ENCODE results near the gene RLIM. TPM values are rescaled to one million over a fixed set of nuclear protein-coding genes. Genes with fewer than 3 reads are reported as not detected.
A peak's percentile ranks its signal among the peaks of the same experiment; 100 is the strongest.

Gene RLIM
- polyA plus RNA-seq, 4 donors: 2.7 to 18.9 (median 5.6) TPM

GRCh38 chrX:74546984-74547383, 67.4 kb downstream of the RLIM start:
- WGBS, 3 donors: 50 to 89% (median 85%) methylated on average over 1 of the region's 1 CpG
- H3K9me3 ChIP-seq (ENCODE audit: control insufficient read depth in 2 of 2, insufficient read depth in 1 of 2, low read depth in 1 of 2, low read length in 1 of 2): no peaks in the 10 kb centered on the region
- no peaks in the 10 kb centered on the region for H3K36me3 ChIP-seq (ENCODE audit: control insufficient read depth in 3 of 3, insufficient read depth in 2 of 3, low read depth in 1 of 3, low read length in 3 of 3)
- DNase-seq: no peak
- H3K27me3 ChIP-seq (ENCODE audit: control insufficient read depth in 3 of 3, insufficient read depth in 3 of 3, low read length in 3 of 3): no peaks in the 10 kb centered on the region
- no peak for FAIRE-seq
- no peak overlapping the region for H3K4me3 ChIP-seq (ENCODE audit: low read depth in 1 of 3, low read length in 3 of 3)
- H3K4me1 ChIP-seq (ENCODE audit: control insufficient read depth in 3 of 3, insufficient read depth in 2 of 3, low read depth in 1 of 3, low read length in 2 of 3): no peaks in the 10 kb centered on the region
- H3K27ac ChIP-seq (ENCODE audit: low read depth in 1 of 3, low read length in 2 of 3): no peak overlapping the region

GRCh38 chrX:74545880-74546523, 68.4 kb downstream of the RLIM start:
- no peak overlapping the region for H3K27ac ChIP-seq (ENCODE audit: low read depth in 1 of 3, low read length in 2 of 3)
- DNase-seq: no peak
- no peak for FAIRE-seq
- no peaks in the 10 kb centered on the region for H3K9me3 ChIP-seq (ENCODE audit: control insufficient read depth in 2 of 2, insufficient read depth in 1 of 2, low read depth in 1 of 2, low read length in 1 of 2)
- H3K27me3 ChIP-seq (ENCODE audit: control insufficient read depth in 3 of 3, insufficient read depth in 3 of 3, low read length in 3 of 3): no peaks in the 10 kb centered on the region
- H3K36me3 ChIP-seq (ENCODE audit: control insufficient read depth in 3 of 3, insufficient read depth in 2 of 3, low read depth in 1 of 3, low read length in 3 of 3): no peaks in the 10 kb centered on the region
- no peak overlapping the region for H3K4me3 ChIP-seq (ENCODE audit: low read depth in 1 of 3, low read length in 3 of 3)
- 26 to 74% (median 33%) methylated on average over 1 of the region's 1 CpG for WGBS, 3 donors
- no peaks in the 10 kb centered on the region for H3K4me1 ChIP-seq (ENCODE audit: control insufficient read depth in 3 of 3, insufficient read depth in 2 of 3, low read depth in 1 of 3, low read length in 2 of 3)

GRCh38 chrX:74540635-74541249, 73.7 kb downstream of the RLIM start:
- FAIRE-seq: no peak
- no peak for DNase-seq
- Histone ChIP-seq H3K36me3 (ENCODE audit: control insufficient read depth in 3 of 3, insufficient read depth in 2 of 3, low read depth in 1 of 3, low read length in 3 of 3) (no peaks in the 10 kb centered on the region), H3K27me3 (ENCODE audit: control insufficient read depth in 3 of 3, insufficient read depth in 3 of 3, low read length in 3 of 3) (no peaks in the 10 kb centered on the region), H3K4me1 (ENCODE audit: control insufficient read depth in 3 of 3, insufficient read depth in 2 of 3, low read depth in 1 of 3, low read length in 2 of 3) (no peaks in the 10 kb centered on the region), H3K9me3 (ENCODE audit: control insufficient read depth in 2 of 2, insufficient read depth in 1 of 2, low read depth in 1 of 2, low read length in 1 of 2) (no peaks in the 10 kb centered on the region), H3K4me3 (ENCODE audit: low read depth in 1 of 3, low read length in 3 of 3) (no peak overlapping the region), H3K27ac (ENCODE audit: low read depth in 1 of 3, low read length in 2 of 3) (no peak overlapping the region)
- WGBS, 3 donors: 31 to 60% (median 40%) methylated on average over 2 of the region's 2 CpGs

GRCh38 chrX:74536832-74537371, 77.5 kb downstream of the RLIM start:
- DNase-seq (no peak), FAIRE-seq (no peak)
- Histone ChIP-seq H3K9me3 (ENCODE audit: control insufficient read depth in 2 of 2, insufficient read depth in 1 of 2, low read depth in 1 of 2, low read length in 1 of 2) (no peaks in the 10 kb centered on the region), H3K27me3 (ENCODE audit: control insufficient read depth in 3 of 3, insufficient read depth in 3 of 3, low read length in 3 of 3) (no peaks in the 10 kb centered on the region), H3K27ac (ENCODE audit: low read depth in 1 of 3, low read length in 2 of 3) (peak overlapping the region; percentile 56 to 95 (median 92)), H3K4me3 (ENCODE audit: low read depth in 1 of 3, low read length in 3 of 3) (peak overlapping the region in 2 of 3 donors; percentile 49 to 60), H3K4me1 (ENCODE audit: control insufficient read depth in 3 of 3, insufficient read depth in 2 of 3, low read depth in 1 of 3, low read length in 2 of 3) (peaks cover 0 to 3% (median 0%) of the 10 kb centered on the region in 3 donors), H3K36me3 (ENCODE audit: control insufficient read depth in 3 of 3, insufficient read depth in 2 of 3, low read depth in 1 of 3, low read length in 3 of 3) (no peaks in the 10 kb centered on the region)
- 19 to 60% (median 56%) methylated on average over 13 to 26 of the region's 26 CpGs for WGBS, 3 donors

- Histone ChIP-seq H3K36me3 (ENCODE audit: control insufficient read depth in 3 of 3, insufficient read depth in 2 of 3, low read depth in 1 of 3, low read length in 3 of 3) (no peaks in the 10 kb centered on the region), H3K27me3 (ENCODE audit: control insufficient read depth in 3 of 3, insufficient read depth in 3 of 3, low read length in 3 of 3) (no peaks in the 10 kb centered on the region), H3K9me3 (ENCODE audit: control insufficient read depth in 2 of 2, insufficient read depth in 1 of 2, low read depth in 1 of 2, low read length in 1 of 2) (no peaks in the 10 kb centered on the region), H3K27ac (ENCODE audit: low read depth in 1 of 3, low read length in 2 of 3) (peak overlapping the region; percentile 56 to 95 (median 92)), H3K4me3 (ENCODE audit: low read depth in 1 of 3, low read length in 3 of 3) (peak overlapping the region; percentile 45 to 60 (median 49)), H3K4me1 (ENCODE audit: control insufficient read depth in 3 of 3, insufficient read depth in 2 of 3, low read depth in 1 of 3, low read length in 2 of 3) (peaks cover 0 to 3% (median 0%) of the 10 kb centered on the region in 3 donors)
- WGBS, 3 donors: 1 to 29% (median 8%) methylated on average over 40 to 48 of the region's 48 CpGs
- FAIRE-seq (no peak), DNase-seq (peak; percentile 55 to 79)
Observed at GRCh38 chrX:74536152-74536831, 78.1 kb downstream of the RLIM start.

DNA sequence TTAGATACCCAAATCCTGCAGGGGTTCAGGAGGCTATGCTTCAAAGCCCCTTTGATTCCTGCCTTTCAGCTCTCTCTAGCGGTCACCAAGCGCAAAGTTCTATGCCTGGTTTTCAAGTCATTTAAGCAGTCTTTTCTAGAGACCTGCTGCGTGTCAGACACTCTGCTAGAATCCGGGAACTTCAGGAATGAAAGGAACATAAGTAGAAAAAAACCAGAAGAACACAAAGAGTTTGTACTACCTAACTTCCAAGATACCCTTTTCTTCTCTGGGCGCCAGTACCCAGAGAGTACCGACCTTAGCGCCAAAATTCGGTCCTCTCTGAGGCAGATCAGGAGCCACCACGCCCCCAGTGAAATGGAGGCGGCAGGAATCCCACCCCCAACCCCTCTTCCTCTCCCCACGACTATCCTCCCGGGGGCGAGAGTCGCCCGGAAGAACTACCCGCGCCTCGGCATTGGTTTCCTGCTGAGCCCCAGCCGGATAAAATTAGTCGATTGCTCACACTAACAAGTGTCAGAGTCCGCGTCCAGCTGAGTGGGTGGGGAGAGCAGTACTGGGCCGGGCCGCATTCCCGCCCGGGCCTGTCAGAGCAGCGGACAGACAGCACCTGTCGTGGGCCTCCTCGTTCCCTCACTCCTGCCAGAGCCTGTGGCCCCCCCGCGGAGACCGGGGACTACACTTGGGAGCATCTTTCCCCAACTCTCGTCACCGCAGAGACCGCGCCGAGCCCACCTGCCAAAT, 78.8 kb downstream of the RLIM start:
- H3K9me3 ChIP-seq (ENCODE audit: control insufficient read depth in 2 of 2, insufficient read depth in 1 of 2, low read depth in 1 of 2, low read length in 1 of 2): no peaks in the 10 kb centered on the region
- peak overlapping the region; percentile 71 to 95 (median 92) for H3K27ac ChIP-seq (ENCODE audit: low read depth in 1 of 3, low read length in 2 of 3)
- no peaks in the 10 kb centered on the region for H3K27me3 ChIP-seq (ENCODE audit: control insufficient read depth in 3 of 3, insufficient read depth in 3 of 3, low read length in 3 of 3)
- FAIRE-seq (no peak), DNase-seq (peak; percentile 83 to 86)
- WGBS, 3 donors: 1 to 39% (median 6%) methylated on average over 20 to 37 of the region's 37 CpGs
- H3K4me3 ChIP-seq (ENCODE audit: low read depth in 1 of 3, low read length in 3 of 3): peak overlapping the region; percentile 45 to 60 (median 49)
- no peaks in the 10 kb centered on the region for H3K36me3 ChIP-seq (ENCODE audit: control insufficient read depth in 3 of 3, insufficient read depth in 2 of 3, low read depth in 1 of 3, low read length in 3 of 3)
- peaks cover 0 to 3% (median 0%) of the 10 kb centered on the region in 3 donors for H3K4me1 ChIP-seq (ENCODE audit: control insufficient read depth in 3 of 3, insufficient read depth in 2 of 3, low read depth in 1 of 3, low read length in 2 of 3)
